K562 (cell line): Measurements from ENCODE around the gene HNRNPK. TPM values are rescaled to one million over a fixed set of nuclear protein-coding genes. Genes with fewer than 3 reads are reported as not detected.

Source experiments
- GABPB1 ChIP-seq: sonication (generic); formaldehyde crosslinking; IDR thresholded peaks from 2 replicates; pipeline ENCODE4 v1.8.0; 2022; ENCODE audit warnings: mild to moderate bottlenecking, missing genetic modification reagents
- JUN ChIP-seq, 2 experiments: sonication (generic) in 1 of 2; formaldehyde crosslinking in 1 of 2; IDR thresholded peaks; 2 replicates each; pipeline versions ENCODE4 v1.6.1 to v1.8.0; 2012 to 2022; ENCODE audit warnings: borderline replicate concordance in 2 of 2, mild to moderate bottlenecking in 2 of 2, improper control_type of control experiment in 1 of 2, low read depth in 1 of 2, low read length in 1 of 2, missing genetic modification reagents in 1 of 2
- JUNB ChIP-seq: fragments of 450-650 bp; formaldehyde crosslinking; conservative IDR thresholded peaks from 2 replicates; pipeline ENCODE4 v1.4.0; 2020; ENCODE audit warnings: mild to moderate bottlenecking
- KHSRP ChIP-seq: fragments of 450-650 bp; IDR thresholded peaks from 2 replicates; pipeline ENCODE4 v1.6.1; 2017
- KLF1 ChIP-seq: fragments of 450-650 bp; IDR thresholded peaks from 2 replicates; pipeline ENCODE4 v1.6.1; 2016; ENCODE audit warnings: missing genetic modification characterization, missing compliant biosample characterization
- LCOR ChIP-seq: sonication (generic); formaldehyde crosslinking; IDR thresholded peaks from 2 replicates; pipeline ENCODE4 v1.8.0; 2022; ENCODE audit warnings: mild to moderate bottlenecking, missing genetic modification reagents
- MAFF ChIP-seq: IDR thresholded peaks from 2 replicates; pipeline ENCODE4 v1.6.1; 2012; ENCODE audit warnings: low read length, improper control_type of control experiment
- MCM2 ChIP-seq: fragments of 450-650 bp; IDR thresholded peaks from 2 replicates; pipeline ENCODE4 v1.6.1; 2017; ENCODE audit warnings: low read depth, mild to moderate bottlenecking
- MCM7 ChIP-seq, 2 experiments: fragments of 450-650 bp; IDR thresholded peaks; 2 replicates each; pipeline ENCODE4 v1.6.1; 2016 to 2018
- MYNN ChIP-seq, 2 experiments: sonication (generic); formaldehyde crosslinking in 1 of 2; IDR thresholded peaks; 2 replicates each; pipeline versions ENCODE4 v1.5.0 to v1.6.1; 2016 to 2020; ENCODE audit warnings: antibody characterized with exemption in 1 of 2, missing genetic modification reagents in 1 of 2
- NCOA4 ChIP-seq: fragments of 450-650 bp; IDR thresholded peaks from 2 replicates; pipeline ENCODE4 v1.6.1; 2018; ENCODE audit warnings: mild to moderate bottlenecking; ENCODE audit not compliant: partially characterized antibody
- NR2C1 ChIP-seq, 2 experiments: fragments of 450-650 bp; IDR thresholded peaks; 2 replicates each; pipeline ENCODE4 v1.6.1; 2017; ENCODE audit warnings: mild to moderate bottlenecking in 2 of 2, antibody characterized with exemption in 1 of 2, inconsistent platforms in 1 of 2, missing compliant biosample characterization in 1 of 2, missing genetic modification characterization in 1 of 2
- NUFIP1 ChIP-seq: fragments of 450-650 bp; IDR thresholded peaks from 2 replicates; pipeline ENCODE4 v1.6.1; 2018; ENCODE audit not compliant: partially characterized antibody
- PHB2 ChIP-seq: fragments of 450-650 bp; IDR thresholded peaks from 2 replicates; pipeline ENCODE4 v1.6.1; 2017; ENCODE audit warnings: low read depth
- PTRF ChIP-seq: fragments of 450-650 bp; IDR thresholded peaks from 2 replicates; pipeline ENCODE4 v1.6.1; 2016; ENCODE audit warnings: mild to moderate bottlenecking, missing genetic modification characterization, missing compliant biosample characterization
- SIN3A ChIP-seq, 2 experiments: fragments of 150-350 bp in 1 of 2; IDR thresholded peaks; 2 replicates each; pipeline ENCODE4 v1.6.1; 2011 to 2016; ENCODE audit warnings: borderline replicate concordance in 2 of 2, low read depth in 2 of 2, low read length in 2 of 2, mild to moderate bottlenecking in 2 of 2, moderate library complexity in 2 of 2; ENCODE audit not compliant: control insufficient read depth in 1 of 2
- SMARCA4 ChIP-seq: fragments of 450-650 bp; IDR thresholded peaks from 2 replicates; pipeline ENCODE4 v1.6.1; 2016
- SMARCB1 ChIP-seq: IDR thresholded peaks from 2 replicates; pipeline ENCODE4 v1.6.1; 2011; ENCODE audit warnings: improper control_type of control experiment, low read depth; ENCODE audit not compliant: insufficient read length
- ZNF197 ChIP-seq: fragments of 200-800 bp; sonication (Bioruptor generic); IDR thresholded peaks from 2 replicates; pipeline ENCODE4 v1.6.1; 2016; ENCODE audit warnings: low read depth, missing genetic modification characterization, missing compliant biosample characterization
- ZNF217 ChIP-seq: sonication (generic); formaldehyde crosslinking; IDR thresholded peaks from 2 replicates; pipeline ENCODE4 v1.8.0; 2022; ENCODE audit warnings: mild to moderate bottlenecking, missing genetic modification reagents
- ZNF384 ChIP-seq: IDR thresholded peaks from 2 replicates; pipeline ENCODE4 v1.6.1; 2012; ENCODE audit warnings: low read depth, low read length, improper control_type of control experiment
- ZNF561 ChIP-seq: fragments of 450-650 bp; formaldehyde crosslinking; conservative IDR thresholded peaks from 2 replicates; pipeline ENCODE4 v1.4.0; 2020; ENCODE audit warnings: mild to moderate bottlenecking, moderate library complexity
- ZNF644 ChIP-seq: fragments of 200-800 bp; sonication (Bioruptor generic); IDR thresholded peaks from 2 replicates; pipeline ENCODE4 v1.6.1; 2016; ENCODE audit warnings: low read depth, missing genetic modification characterization, missing compliant biosample characterization
- ZNF696 ChIP-seq: fragments of 250-450 bp; sonication (Bioruptor Pico); conservative IDR thresholded peaks from 2 replicates; pipeline ENCODE4 v1.4.0; 2020; ENCODE audit warnings: mild to moderate bottlenecking, moderate library complexity
- polyA plus RNA-seq, 8 experiments: library from polyadenylated mRNA; depleted of rRNA in 4 of 8; stranded (reverse) in 5 of 8; unstranded in 3 of 8; fragments of >200 nt; fragmentation: Nextera tagmentation in 2 of 8; fragmentation: Illumina TruSeq in 1 of 8; extraction: Ambion mirVana in 2 of 8; extraction: Trizol in 1 of 8; gene quantifications; 2 replicates each; pipeline versions ENCODE4 v1.2.1 to v1.2.3, GENCODE V29; 2011 to 2014; ENCODE audit warnings: inconsistent platforms in 1 of 8, missing spikeins in 1 of 8
- total RNA-seq, 7 experiments: library from RNA; depleted of rRNA in 6 of 7; stranded (reverse); fragments of >200 nt in 6 of 7; fragmentation: Illumina TruSeq in 2 of 7; extraction: Trizol in 2 of 7; gene quantifications; 2 replicates each; pipeline versions ENCODE4 v1.2.1 to v1.2.3, GENCODE V29; 2011 to 2021; ENCODE audit warnings: low replicate concordance in 1 of 7
- TF ChIP-seq, protein P1 (sequence below): fragments of 450-650 bp; IDR thresholded peaks from 2 replicates; pipeline ENCODE4 v1.6.1; 2016; ENCODE audit warnings: low read depth, mild to moderate bottlenecking, moderate library complexity

The HNRNPK gene
- total and polyA plus RNA-seq, 9 of the 15 experiments (the other 6 are each of a cell fraction or from before 2014, with no cell fraction given) = 224 to 883 (median 618) TPM

- TF ChIP-seq MYNN (IDR thresholded peaks at IDR 0.05) (no peak), MYNN (CRISPR knock-in tag; IDR thresholded peaks at IDR 0.05) (no peak), LCOR (CRISPR knock-in tag) (0 out of 2 replicates have a peak, but pooled peaks have one; percentile 26), NCOA4 (no peak), GABPB1 (peak; percentile 75; the same call in 1 of the 2 replicates), ZNF197 (no peak), JUNB (no peak), JUN (IDR thresholded peaks at IDR 0.05; ENCODE audit: borderline replicate concordance, low read depth, low read length) (no peak), JUN (CRISPR knock-in tag; IDR thresholded peaks at IDR 0.05; ENCODE audit: borderline replicate concordance) (peak; percentile 87; the same call in 1 of the 2 replicates), MCM2 (no peak), MAFF (no peak), KLF1 (tag) (no peak), SMARCB1 (no peak), KHSRP (no peak), NUFIP1 (no peak), ZNF561 (no peak), PHB2 (no peak), ZNF696 (CRISPR knock-in tag) (no peak), ZNF384 (no peak), SIN3A (IDR thresholded peaks at IDR 0.05; ENCODE audit: borderline replicate concordance in 2 of 2, control insufficient read depth in 1 of 2, low read depth in 2 of 2, low read length in 2 of 2) (no peak), SMARCA4 (0 out of 2 replicates have a peak, but pooled peaks have one; percentile 6), ZNF217 (CRISPR knock-in tag) (peak; percentile 62; the same call in 1 of the 2 replicates), MCM7 (IDR thresholded peaks at IDR 0.05) (no peak), ZNF644 (tag) (no peak), NR2C1 (IDR thresholded peaks at IDR 0.05) (no peak), NR2C1 (tag; IDR thresholded peaks at IDR 0.05) (no peak), PTRF (tag) (no peak)
- TF ChIP-seq, protein P1, sequence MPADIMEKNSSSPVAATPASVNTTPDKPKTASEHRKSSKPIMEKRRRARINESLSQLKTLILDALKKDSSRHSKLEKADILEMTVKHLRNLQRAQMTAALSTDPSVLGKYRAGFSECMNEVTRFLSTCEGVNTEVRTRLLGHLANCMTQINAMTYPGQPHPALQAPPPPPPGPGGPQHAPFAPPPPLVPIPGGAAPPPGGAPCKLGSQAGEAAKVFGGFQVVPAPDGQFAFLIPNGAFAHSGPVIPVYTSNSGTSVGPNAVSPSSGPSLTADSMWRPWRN = no peak
Measured at GRCh38 chr9:83920927-83921707, 58.9 kb downstream of the HNRNPK start, which contains the start of gene KIF27 (continued).
